ENCODE data around the gene THADA.

The THADA gene

GRCh38 chr2:43220229-43220751 is 375.5 kb downstream of the THADA start:
- no peak for DNase-seq

- peak; percentile 81 for DNase-seq
Measured at GRCh38 chr2:43219383-43220228, 376.2 kb downstream of the THADA start.

GRCh38 chr2:43218702-43219382 is 377.0 kb downstream of the THADA start:
- no peak for DNase-seq

- peak; percentile 38 for DNase-seq
Measured at GRCh38 chr2:43218155-43218701, 377.6 kb downstream of the THADA start.

GRCh38 chr2:43217228-43218154 is 378.3 kb downstream of the THADA start:
- DNase-seq = no peak

- no peak for DNase-seq
Measured at GRCh38 chr2:43216629-43217028, 379.2 kb downstream of the THADA start.

- no peak for DNase-seq
Measured at GRCh38 chr2:43215673-43216255, 380.1 kb downstream of the THADA start.

- no peak for DNase-seq
Measured at GRCh38 chr2:43214253-43214652, 381.6 kb downstream of the THADA start.

GRCh38 chr2:43212931-43213330 is 382.9 kb downstream of the THADA start:
- DNase-seq = no peak

- DNase-seq = no peak
Measured at GRCh38 chr2:43212216-43212835, 383.5 kb downstream of the THADA start.

- DNase-seq = peak; percentile 90
Measured at GRCh38 chr2:43210467-43211303, 385.2 kb downstream of the THADA start.

- no peak for DNase-seq
Measured at GRCh38 chr2:43210125-43210466, 385.7 kb downstream of the THADA start.

GRCh38 chr2:43209204-43209717 is 386.6 kb downstream of the THADA start:
- DNase-seq = no peak

GRCh38 chr2:43207553-43208300 is 388.1 kb downstream of the THADA start:
- no peak for DNase-seq

GRCh38 chr2:43206602-43207001 is 389.2 kb downstream of the THADA start:
- no peak for DNase-seq

GRCh38 chr2:43203373-43203772 is 392.5 kb downstream of the THADA start:
- DNase-seq = no peak

GRCh38 chr2:43202289-43202688 is 393.5 kb downstream of the THADA start:
- no peak for DNase-seq

GRCh38 chr2:43201497-43201896 is 394.3 kb downstream of the THADA start:
- DNase-seq = no peak

GRCh38 chr2:43201016-43201415 is 394.8 kb downstream of the THADA start:
- no peak for DNase-seq
